ENCODE data around the gene CNTN5.

DNA sequence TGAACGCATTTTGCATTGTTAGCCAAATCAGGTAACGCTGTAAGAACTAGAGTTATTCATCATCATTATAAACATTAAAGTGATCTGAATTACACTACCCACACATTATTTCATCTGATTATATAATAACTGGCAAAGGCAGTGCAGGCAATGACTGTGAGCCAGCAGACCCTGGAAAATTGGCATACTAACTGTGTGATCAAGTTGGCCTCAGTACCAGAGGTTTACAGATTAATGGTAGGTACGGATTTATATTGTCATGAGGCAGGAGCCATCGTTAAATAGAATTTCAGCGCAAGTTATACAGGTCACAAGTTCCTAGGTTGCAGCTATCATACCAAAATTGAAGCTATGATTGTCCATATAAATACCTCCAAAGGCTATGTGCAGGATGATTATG, 225.4 kb downstream of the CNTN5 start:
- TF ChIP-seq POLR2AphosphoS5 (IDR thresholded peaks at IDR 0.05; ENCODE audit: borderline replicate concordance, low read depth, low read length) (no peak), EZH2 (IDR thresholded peaks at IDR 0.05) (no peak), FOXP2 (optimal IDR thresholded peaks at IDR 0.05; ENCODE audit: control extremely low read depth, extremely low read length, insufficient read depth) (no peak)
